Vagina (tissue), 2 donors: Measurements from ENCODE around the gene VEZT. TPM values are rescaled to one million over a fixed set of nuclear protein-coding genes. Genes with fewer than 3 reads are reported as not detected.

Source experiments
- DNase-seq, 2 donors: peaks; one replicate each; pipeline ENCODE4 v3.0.0-alpha.2; 2017; ENCODE audit errors: extremely low spot score in 2 of 2
- H3K27ac ChIP-seq: fragments of 200-600 bp; sonication (generic); one replicate; pipeline ENCODE4 v1.5.1; 2019
- H3K27me3 ChIP-seq: fragments of 200-600 bp; sonication (generic); one replicate; pipeline ENCODE4 v1.5.1; 2019
- H3K36me3 ChIP-seq, 2 donors: fragments of 200-600 bp; sonication (generic); one replicate each; pipeline ENCODE4 v1.5.1; 2017 to 2019
- H3K4me1 ChIP-seq: fragments of 200-600 bp; sonication (generic); one replicate; pipeline ENCODE4 v1.5.1; 2019
- H3K4me3 ChIP-seq, 2 donors: fragments of 200-600 bp; sonication (generic); 1 replicate in 1 of 2; 2 replicates in 1 of 2; pipeline ENCODE4 v1.5.1; 2016 to 2019
- H3K9me3 ChIP-seq: fragments of 200-600 bp; sonication (generic); one replicate; pipeline ENCODE4 v1.5.1; 2019
- POLR2A ChIP-seq, 2 donors: fragments of 450-650 bp; IDR thresholded peaks; one replicate each; pipeline ENCODE4 v1.6.1; 2017; ENCODE audit warnings: antibody characterized with exemption in 2 of 2, mild to moderate bottlenecking in 2 of 2, moderate library complexity in 2 of 2
- POLR2AphosphoS5 ChIP-seq, 2 donors: sonication (generic); formaldehyde crosslinking; IDR thresholded peaks; one replicate each; pipeline ENCODE4 v1.9.0; 2017; ENCODE audit warnings: antibody characterized with exemption in 2 of 2, mild to moderate bottlenecking in 2 of 2, low read depth in 1 of 2; ENCODE audit not compliant: insufficient read depth in 1 of 2
- intact Hi-C: fragments of 100-400 bp; cut with DNase I; formaldehyde crosslinking; loops from one replicate; pipeline ENCODE4 v1.15.1; 2023
- total RNA-seq: library from RNA; depleted of rRNA; stranded (reverse); fragments of >200 nt; gene quantifications from one replicate; pipeline ENCODE4 v1.2.3, GENCODE V29; 2016
- TF ChIP-seq, protein P1 (sequence below), 3 experiments: fragments of 450-650 bp in 2 of 3; fragments of 200-600 bp in 1 of 3; sonication (generic) in 1 of 3; IDR thresholded peaks; one replicate each; pipeline ENCODE4 v1.5.1; 2017 to 2019; ENCODE audit warnings: antibody characterized with exemption in 3 of 3, mild to moderate bottlenecking in 2 of 3, moderate library complexity in 2 of 3

The VEZT gene
- total RNA-seq, 1 donor from 2014 or later: 63.3 TPM

- TF ChIP-seq POLR2A (IDR thresholded peaks at IDR 0.05) (no peak), POLR2AphosphoS5 (IDR thresholded peaks at IDR 0.05; ENCODE audit: insufficient read depth in 1 of 2, low read depth in 1 of 2) (no peak)
- TF ChIP-seq, protein P1, sequence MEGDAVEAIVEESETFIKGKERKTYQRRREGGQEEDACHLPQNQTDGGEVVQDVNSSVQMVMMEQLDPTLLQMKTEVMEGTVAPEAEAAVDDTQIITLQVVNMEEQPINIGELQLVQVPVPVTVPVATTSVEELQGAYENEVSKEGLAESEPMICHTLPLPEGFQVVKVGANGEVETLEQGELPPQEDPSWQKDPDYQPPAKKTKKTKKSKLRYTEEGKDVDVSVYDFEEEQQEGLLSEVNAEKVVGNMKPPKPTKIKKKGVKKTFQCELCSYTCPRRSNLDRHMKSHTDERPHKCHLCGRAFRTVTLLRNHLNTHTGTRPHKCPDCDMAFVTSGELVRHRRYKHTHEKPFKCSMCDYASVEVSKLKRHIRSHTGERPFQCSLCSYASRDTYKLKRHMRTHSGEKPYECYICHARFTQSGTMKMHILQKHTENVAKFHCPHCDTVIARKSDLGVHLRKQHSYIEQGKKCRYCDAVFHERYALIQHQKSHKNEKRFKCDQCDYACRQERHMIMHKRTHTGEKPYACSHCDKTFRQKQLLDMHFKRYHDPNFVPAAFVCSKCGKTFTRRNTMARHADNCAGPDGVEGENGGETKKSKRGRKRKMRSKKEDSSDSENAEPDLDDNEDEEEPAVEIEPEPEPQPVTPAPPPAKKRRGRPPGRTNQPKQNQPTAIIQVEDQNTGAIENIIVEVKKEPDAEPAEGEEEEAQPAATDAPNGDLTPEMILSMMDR (IDR thresholded peaks at IDR 0.05): no peak
These were observed 8.9 kb upstream of the VEZT start for GRCh38 chr12:95208678-95209077.

DNA sequence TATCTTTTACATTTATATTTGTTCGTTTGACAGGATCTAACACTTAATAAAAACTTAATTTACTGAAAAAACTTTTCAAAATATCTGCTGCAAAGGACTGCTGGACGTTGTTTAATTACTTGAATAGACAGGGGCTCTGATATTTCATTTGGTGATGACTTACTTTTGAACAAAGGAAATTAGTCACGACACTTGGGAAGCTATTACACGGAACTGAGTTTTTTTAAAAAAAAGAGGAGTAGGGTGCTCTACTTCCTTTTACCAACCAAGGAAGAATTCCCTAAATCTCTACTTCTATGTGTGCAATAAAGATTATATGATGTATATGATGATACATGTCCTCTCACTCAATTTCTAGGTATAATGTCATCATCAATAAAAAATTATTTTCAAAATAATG lies 5.0 kb upstream of the VEZT start:
- Histone ChIP-seq H3K36me3 (no peaks in the 10 kb centered on the region), H3K4me3 (no peak overlapping the region), H3K27ac (no peak overlapping the region), H3K9me3 (no peaks in the 10 kb centered on the region), H3K4me1 (peaks cover 12% of the 10 kb centered on the region), H3K27me3 (no peaks in the 10 kb centered on the region)
- intact Hi-C loops: no loop called here
- TF ChIP-seq POLR2AphosphoS5 (IDR thresholded peaks at IDR 0.05; ENCODE audit: insufficient read depth in 1 of 2, low read depth in 1 of 2) (no peak), POLR2A (IDR thresholded peaks at IDR 0.05) (no peak)
- TF ChIP-seq, protein P1 (IDR thresholded peaks at IDR 0.05): no peak
- no peak for DNase-seq

More at GRCh38 chr12:95208678-95209077, 8.9 kb upstream of the VEZT start:
- Histone ChIP-seq H3K9me3 (no peaks in the 10 kb centered on the region), H3K27me3 (no peaks in the 10 kb centered on the region), H3K27ac (no peak overlapping the region), H3K4me1 (peaks cover 29% of the 10 kb centered on the region), H3K4me3 (no peak overlapping the region), H3K36me3 (no peaks in the 10 kb centered on the region)
- intact Hi-C loops: no loop called here
- DNase-seq: no peak

- Histone ChIP-seq H3K4me3 (no peak overlapping the region), H3K27me3 (no peaks in the 10 kb centered on the region), H3K27ac (peak overlapping the region; percentile 49), H3K9me3 (no peaks in the 10 kb centered on the region), H3K36me3 (no peaks in the 10 kb centered on the region), H3K4me1 (peaks cover 12% of the 10 kb centered on the region)
- no peak for DNase-seq
- TF ChIP-seq POLR2A (IDR thresholded peaks at IDR 0.05) (no peak), POLR2AphosphoS5 (IDR thresholded peaks at IDR 0.05; ENCODE audit: insufficient read depth in 1 of 2, low read depth in 1 of 2) (no peak)
- TF ChIP-seq, protein P1 (IDR thresholded peaks at IDR 0.05): no peak
- intact Hi-C loops: no loop called here
These were observed 4.5 kb upstream of the VEZT start for GRCh38 chr12:95213119-95213518.

DNA sequence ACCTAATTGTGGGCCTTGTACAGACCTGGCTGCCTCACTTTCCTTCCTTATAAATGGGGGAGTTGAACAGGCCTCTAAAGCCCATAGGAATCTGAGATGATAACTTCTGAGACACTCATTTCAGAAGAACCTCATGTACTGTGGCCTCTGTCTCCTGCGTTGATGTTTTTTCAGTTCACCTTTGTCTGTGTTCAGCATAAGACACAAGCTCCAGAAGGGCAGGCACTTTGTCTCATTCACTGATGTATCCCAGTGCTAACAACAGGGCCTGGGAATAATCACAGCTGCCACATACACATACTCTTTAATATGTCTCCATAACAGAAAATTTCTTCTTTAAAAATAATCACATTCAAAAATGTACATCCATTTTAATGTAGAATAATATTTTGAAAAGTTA lies 3.7 kb upstream of the VEZT start:
- H3K36me3 ChIP-seq: no peaks in the 10 kb centered on the region
- no peaks in the 10 kb centered on the region for H3K27me3 ChIP-seq
- H3K27ac ChIP-seq: peak overlapping the region; percentile 49
- DNase-seq: no peak
- H3K4me1 ChIP-seq: peaks cover 12% of the 10 kb centered on the region
- TF ChIP-seq, protein P1 (IDR thresholded peaks at IDR 0.05): no peak
- TF ChIP-seq POLR2A (IDR thresholded peaks at IDR 0.05) (no peak), POLR2AphosphoS5 (IDR thresholded peaks at IDR 0.05; ENCODE audit: insufficient read depth in 1 of 2, low read depth in 1 of 2) (no peak)
- intact Hi-C loops: no loop called here
- H3K9me3 ChIP-seq: no peaks in the 10 kb centered on the region
- H3K4me3 ChIP-seq: no peak overlapping the region

GRCh38 chr12:95214466-95214865 lies 3.1 kb upstream of the VEZT start:
- Histone ChIP-seq H3K27me3 (no peaks in the 10 kb centered on the region), H3K27ac (no peak overlapping the region), H3K4me1 (peaks cover 12% of the 10 kb centered on the region), H3K4me3 (no peak overlapping the region), H3K36me3 (no peaks in the 10 kb centered on the region), H3K9me3 (no peaks in the 10 kb centered on the region)
- no peak for DNase-seq
- intact Hi-C loops: no loop called here
- TF ChIP-seq POLR2AphosphoS5 (IDR thresholded peaks at IDR 0.05; ENCODE audit: insufficient read depth in 1 of 2, low read depth in 1 of 2) (no peak), POLR2A (IDR thresholded peaks at IDR 0.05) (no peak)
- TF ChIP-seq, protein P1 (IDR thresholded peaks at IDR 0.05): no peak
